Upper lobe of left lung (tissue), 4 donors: ENCODE measurements around the gene SLC5A4.
"Not testable (repeated sequence)": the region's sequence is repeated elsewhere in the genome, so short reads cannot be mapped to it uniquely, and the experiment has no call there.

Experiments
- CTCF ChIP-seq, 6 experiments: fragments of 450-650 bp in 4 of 6; fragments of 200-600 bp in 2 of 6; sonication (generic) in 2 of 6; IDR thresholded peaks; one replicate each; pipeline ENCODE4 v1.5.1; 2016 to 2019; ENCODE audit warnings: antibody characterized with exemption in 6 of 6
- POLR2A ChIP-seq, 4 donors: fragments of 450-650 bp; IDR thresholded peaks; one replicate each; pipeline ENCODE4 v1.5.1; 2016 to 2017; ENCODE audit warnings: antibody characterized with exemption in 4 of 4, mild to moderate bottlenecking in 2 of 4

GRCh38 chr22:32193346-32193745 is 61.8 kb downstream of the SLC5A4 start:
- TF ChIP-seq CTCF, POLR2A (IDR thresholded peaks at IDR 0.05): not testable (repeated sequence)
